Measurements from ENCODE around the gene ELANE. TPM values are rescaled to one million over a fixed set of nuclear protein-coding genes. Genes with fewer than 3 reads are reported as not detected.
A peak's percentile ranks its signal among the peaks of the same experiment; 100 is the strongest.

The ELANE gene
- total RNA-seq, 2 donors from 2014 or later, result 0.41 TPM; not detected in 1

- peaks cover 7% of the 10 kb centered on the region for H3K27me3 ChIP-seq (replicated peaks; ENCODE audit: insufficient read depth)
- H3K27ac ChIP-seq, result no peak overlapping the region
- TF ChIP-seq, protein P1, sequence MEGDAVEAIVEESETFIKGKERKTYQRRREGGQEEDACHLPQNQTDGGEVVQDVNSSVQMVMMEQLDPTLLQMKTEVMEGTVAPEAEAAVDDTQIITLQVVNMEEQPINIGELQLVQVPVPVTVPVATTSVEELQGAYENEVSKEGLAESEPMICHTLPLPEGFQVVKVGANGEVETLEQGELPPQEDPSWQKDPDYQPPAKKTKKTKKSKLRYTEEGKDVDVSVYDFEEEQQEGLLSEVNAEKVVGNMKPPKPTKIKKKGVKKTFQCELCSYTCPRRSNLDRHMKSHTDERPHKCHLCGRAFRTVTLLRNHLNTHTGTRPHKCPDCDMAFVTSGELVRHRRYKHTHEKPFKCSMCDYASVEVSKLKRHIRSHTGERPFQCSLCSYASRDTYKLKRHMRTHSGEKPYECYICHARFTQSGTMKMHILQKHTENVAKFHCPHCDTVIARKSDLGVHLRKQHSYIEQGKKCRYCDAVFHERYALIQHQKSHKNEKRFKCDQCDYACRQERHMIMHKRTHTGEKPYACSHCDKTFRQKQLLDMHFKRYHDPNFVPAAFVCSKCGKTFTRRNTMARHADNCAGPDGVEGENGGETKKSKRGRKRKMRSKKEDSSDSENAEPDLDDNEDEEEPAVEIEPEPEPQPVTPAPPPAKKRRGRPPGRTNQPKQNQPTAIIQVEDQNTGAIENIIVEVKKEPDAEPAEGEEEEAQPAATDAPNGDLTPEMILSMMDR (IDR thresholded peaks at IDR 0.05), result no peak
- no peaks in the 10 kb centered on the region for H3K36me3 ChIP-seq
- H3K9me3 ChIP-seq, result no peaks in the 10 kb centered on the region
- peaks cover 0 to 11% of the 10 kb centered on the region in 2 donors for H3K4me1 ChIP-seq (ENCODE audit: control insufficient read depth in 1 of 2, low read depth in 2 of 2)
- no peak for ATAC-seq (ENCODE audit: insufficient number of reproducible peaks, low FRiP score, low read depth)
- no peak overlapping the region for H3K4me3 ChIP-seq
- DNase-seq (ENCODE audit: low spot score), result no peak
Measured at GRCh38 chr19:861756-862580, 9.9 kb downstream of the ELANE start.

DNA sequence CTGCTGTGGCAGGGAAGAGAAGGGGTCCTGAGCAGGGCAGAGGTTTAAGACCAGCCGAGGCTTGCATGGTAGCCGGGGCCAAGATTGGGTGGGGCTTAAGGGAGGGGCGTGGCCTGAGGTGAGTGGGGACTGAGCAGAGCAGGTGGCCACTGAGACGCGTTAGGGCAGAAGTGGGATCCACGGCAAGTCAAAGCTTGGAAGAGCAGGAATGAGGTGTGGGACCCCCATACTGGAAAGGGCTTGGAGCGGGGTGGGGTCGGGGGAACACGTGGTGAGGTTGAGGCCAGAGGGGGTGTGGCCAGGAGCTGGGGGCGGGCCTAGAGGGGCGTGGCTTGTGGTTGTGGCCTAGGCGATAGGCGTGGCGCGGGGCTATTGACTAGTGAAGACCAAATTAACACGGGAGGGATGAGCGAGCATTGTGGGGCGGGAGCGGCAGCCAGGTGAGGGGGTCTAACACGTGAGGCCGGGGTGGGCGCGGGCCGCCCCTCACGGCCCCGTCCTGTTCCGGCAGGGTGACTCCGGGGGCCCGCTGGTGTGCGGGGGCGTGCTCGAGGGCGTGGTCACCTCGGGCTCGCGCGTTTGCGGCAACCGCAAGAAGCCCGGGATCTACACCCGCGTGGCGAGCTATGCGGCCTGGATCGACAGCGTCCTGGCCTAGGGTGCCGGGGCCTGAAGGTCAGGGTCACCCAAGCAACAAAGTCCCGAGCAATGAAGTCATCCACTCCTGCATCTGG, 10.6 kb downstream of the ELANE start:
- ATAC-seq (ENCODE audit: insufficient number of reproducible peaks, low FRiP score, low read depth), result no peak
- Histone ChIP-seq H3K27me3 (replicated peaks; ENCODE audit: insufficient read depth) (peaks cover 7% of the 10 kb centered on the region), H3K27ac (no peak overlapping the region), H3K4me3 (peak overlapping the region; percentile 25), H3K4me1 (ENCODE audit: control insufficient read depth in 1 of 2, low read depth in 2 of 2) (peaks cover 0 to 11% of the 10 kb centered on the region in 2 donors), H3K36me3 (peaks cover 2% of the 10 kb centered on the region), H3K9me3 (no peaks in the 10 kb centered on the region)
- TF ChIP-seq, protein P1 (IDR thresholded peaks at IDR 0.05), result no peak
- DNase-seq (ENCODE audit: low spot score), result no peak

DNA sequence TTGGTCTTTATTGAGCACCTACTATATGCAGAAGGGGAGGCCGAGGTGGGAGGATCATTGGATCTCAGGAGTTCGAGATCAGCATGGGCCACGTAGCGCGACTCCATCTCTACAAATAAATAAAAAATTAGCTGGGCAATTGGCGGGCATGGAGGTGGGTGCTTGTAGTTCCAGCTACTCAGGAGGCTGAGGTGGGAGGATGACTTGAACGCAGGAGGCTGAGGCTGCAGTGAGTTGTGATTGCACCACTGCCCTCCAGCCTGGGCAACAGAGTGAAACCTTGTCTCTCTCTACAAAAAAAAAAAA, 11.2 kb downstream of the ELANE start:
- H3K9me3 ChIP-seq, result no peaks in the 10 kb centered on the region
- TF ChIP-seq, protein P1 (IDR thresholded peaks at IDR 0.05), result no peak
- peaks cover 7% of the 10 kb centered on the region for H3K27me3 ChIP-seq (replicated peaks; ENCODE audit: insufficient read depth)
- ATAC-seq (ENCODE audit: insufficient number of reproducible peaks, low FRiP score, low read depth) (no peak), DNase-seq (ENCODE audit: low spot score) (no peak)
- no peak overlapping the region for H3K27ac ChIP-seq
- H3K4me3 ChIP-seq, result peak overlapping the region; percentile 25
- H3K36me3 ChIP-seq, result peaks cover 7% of the 10 kb centered on the region
- peaks cover 0 to 11% of the 10 kb centered on the region in 2 donors for H3K4me1 ChIP-seq (ENCODE audit: control insufficient read depth in 1 of 2, low read depth in 2 of 2)

GRCh38 chr19:866769-867300, 14.7 kb downstream of the ELANE start:
- H3K9me3 ChIP-seq, result no peaks in the 10 kb centered on the region
- ATAC-seq (ENCODE audit: insufficient number of reproducible peaks, low FRiP score, low read depth) (no peak), DNase-seq (ENCODE audit: low spot score) (no peak)
- no peak overlapping the region for H3K4me3 ChIP-seq
- H3K36me3 ChIP-seq, result peaks cover 15% of the 10 kb centered on the region
- H3K4me1 ChIP-seq (ENCODE audit: control insufficient read depth in 1 of 2, low read depth in 2 of 2), result peaks cover 7 to 24% of the 10 kb centered on the region in 2 donors
- no peaks in the 10 kb centered on the region for H3K27me3 ChIP-seq (replicated peaks; ENCODE audit: insufficient read depth)
- no peak overlapping the region for H3K27ac ChIP-seq
- TF ChIP-seq, protein P1 (IDR thresholded peaks at IDR 0.05), result no peak

DNA sequence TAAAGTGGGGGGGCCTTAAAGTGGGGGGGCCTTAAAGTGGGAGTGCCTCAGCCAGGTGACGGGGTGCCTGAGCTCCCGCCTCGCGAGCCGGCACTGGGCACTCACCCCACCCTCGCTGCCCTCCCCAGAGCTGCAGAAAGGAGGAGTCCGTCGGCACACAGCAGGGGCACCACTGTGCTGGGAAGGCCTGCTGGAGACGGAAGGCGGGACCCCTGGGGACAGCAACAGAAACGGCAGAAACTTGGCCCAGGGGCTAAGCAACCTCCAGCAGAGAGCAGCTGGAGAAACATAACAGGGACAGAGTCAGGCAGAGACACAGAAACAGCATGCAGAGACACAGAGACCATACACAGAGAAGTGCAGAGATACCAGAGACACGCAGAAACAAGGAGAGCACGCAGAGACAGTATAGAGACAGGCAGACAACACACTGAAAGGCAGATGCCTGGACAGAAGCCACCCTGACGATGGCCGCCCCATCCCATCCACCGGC, 15.2 kb downstream of the ELANE start:
- Histone ChIP-seq H3K4me1 (ENCODE audit: control insufficient read depth in 1 of 2, low read depth in 2 of 2) (peaks cover 7 to 24% of the 10 kb centered on the region in 2 donors), H3K36me3 (peaks cover 15% of the 10 kb centered on the region), H3K27ac (no peak overlapping the region), H3K27me3 (replicated peaks; ENCODE audit: insufficient read depth) (no peaks in the 10 kb centered on the region), H3K4me3 (no peak overlapping the region), H3K9me3 (no peaks in the 10 kb centered on the region)
- TF ChIP-seq, protein P1 (IDR thresholded peaks at IDR 0.05), result no peak
- no peak for ATAC-seq (ENCODE audit: insufficient number of reproducible peaks, low FRiP score, low read depth)
- no peak for DNase-seq (ENCODE audit: low spot score)

Data from thoracic aorta (tissue), 2 donors.